Esophagus squamous epithelium (tissue), 5 donors: ENCODE measurements around the gene UVRAG. TPM values are rescaled to one million over a fixed set of nuclear protein-coding genes. Genes with fewer than 3 reads are reported as not detected.

Experiments used
- DNase-seq: peaks from one replicate; lab custom pipeline; 2025; lab: John Stamatoyannopoulos, UW
- H3K27ac ChIP-seq, 4 donors: fragments of 200-600 bp; sonication (generic); one replicate each; pipeline ENCODE4 v1.5.1; 2016 to 2019; ENCODE audit warnings: mild to moderate bottlenecking in 1 of 4
- H3K27me3 ChIP-seq, 4 donors: fragments of 200-600 bp; sonication (generic); 1 replicate in 3 of 4; 2 replicates in 1 of 4; pipeline versions ENCODE4 v1.5.1 to v1.6.0; 2017 to 2021; ENCODE audit warnings: antibody characterized with exemption in 1 of 4
- H3K36me3 ChIP-seq, 3 donors: fragments of 200-600 bp; sonication (generic); one replicate each; pipeline ENCODE4 v1.5.1; 2016 to 2019
- H3K4me1 ChIP-seq, 3 donors: fragments of 200-600 bp; sonication (generic); one replicate each; pipeline ENCODE4 v1.5.1; 2017 to 2019
- H3K4me3 ChIP-seq, 4 donors: fragments of 200-600 bp; sonication (generic); 1 replicate in 3 of 4; 2 replicates in 1 of 4; pipeline ENCODE4 v1.5.1; 2016 to 2019; ENCODE audit warnings: mild to moderate bottlenecking in 2 of 4, moderate library complexity in 1 of 4
- H3K9me3 ChIP-seq, 3 donors: fragments of 200-600 bp; sonication (generic); one replicate each; pipeline ENCODE4 v1.5.1; 2016 to 2019
- CTCF ChIP-seq, 6 experiments: fragments of 450-650 bp in 4 of 6; fragments of 200-600 bp in 2 of 6; sonication (generic) in 2 of 6; IDR thresholded peaks; one replicate each; pipeline ENCODE4 v1.5.1; 2016 to 2019; ENCODE audit warnings: antibody characterized with exemption in 6 of 6, mild to moderate bottlenecking in 4 of 6, moderate library complexity in 4 of 6
- POLR2A ChIP-seq, 4 donors: fragments of 450-650 bp; IDR thresholded peaks; one replicate each; pipeline ENCODE4 v1.6.1; 2017; ENCODE audit warnings: antibody characterized with exemption in 4 of 4, mild to moderate bottlenecking in 4 of 4, moderate library complexity in 3 of 4
- WGBS, 2 donors: methylation state at CpG; one replicate each; pipeline ENCODE4 v1.1.5; 2018; 5-methylcytosine and 5-hydroxymethylcytosine counted together
- intact Hi-C: fragments of 100-400 bp; cut with DNase I; formaldehyde crosslinking; loops from one replicate; pipeline ENCODE4 v1.15.0; 2022
- total RNA-seq, 4 donors: library from RNA; depleted of rRNA; stranded (reverse); fragments of >200 nt; gene quantifications; one replicate each; pipeline ENCODE4 v1.1.0, GENCODE V29; 2016
- donor health status: DM: yes; HTN: yes; CAD: no.

Gene UVRAG
- total RNA-seq, 4 donors from 2014 or later, result 3.5 to 15.4 (median 8.5) TPM

GRCh38 chr11:76047231-76047630 is 232.2 kb downstream of the UVRAG start:
- H3K27ac ChIP-seq, result no peak overlapping the region
- 100% methylated on average over 1 of the region's 1 CpG for WGBS, 2 donors
- no peaks in the 10 kb centered on the region for H3K36me3 ChIP-seq
- no peaks in the 10 kb centered on the region for H3K4me1 ChIP-seq
- H3K27me3 ChIP-seq, result no peaks in the 10 kb centered on the region
- no peaks in the 10 kb centered on the region for H3K9me3 ChIP-seq
- DNase-seq, result no peak
- TF ChIP-seq POLR2A (IDR thresholded peaks at IDR 0.05) (no peak), CTCF (IDR thresholded peaks at IDR 0.05) (no peak)
- H3K4me3 ChIP-seq, result no peak overlapping the region
- intact Hi-C loops, result no loop called here

- Histone ChIP-seq H3K27ac (no peak overlapping the region), H3K4me1 (no peaks in the 10 kb centered on the region), H3K27me3 (no peaks in the 10 kb centered on the region), H3K36me3 (no peaks in the 10 kb centered on the region), H3K4me3 (no peak overlapping the region), H3K9me3 (no peaks in the 10 kb centered on the region)
- DNase-seq, result no peak
- intact Hi-C loops, result no loop called here
- TF ChIP-seq CTCF (IDR thresholded peaks at IDR 0.05) (no peak), POLR2A (IDR thresholded peaks at IDR 0.05) (no peak)
These were observed 232.8 kb downstream of the UVRAG start for GRCh38 chr11:76047766-76048165.

- DNase-seq, result no peak
- 98% methylated on average over 5 of the region's 5 CpGs for WGBS, 2 donors
These were observed 233.8 kb downstream of the UVRAG start for GRCh38 chr11:76048763-76049162.

GRCh38 chr11:76049511-76049910 is 234.5 kb downstream of the UVRAG start:
- DNase-seq, result no peak
- intact Hi-C loops, result no loop called here
- WGBS, 2 donors, result 86 to 96% methylated on average over 3 of the region's 3 CpGs
- H3K36me3 ChIP-seq, result no peaks in the 10 kb centered on the region
- H3K9me3 ChIP-seq, result no peaks in the 10 kb centered on the region
- TF ChIP-seq POLR2A (IDR thresholded peaks at IDR 0.05) (no peak), CTCF (IDR thresholded peaks at IDR 0.05) (no peak)
- H3K27ac ChIP-seq, result no peak overlapping the region
- H3K4me3 ChIP-seq, result no peak overlapping the region
- no peaks in the 10 kb centered on the region for H3K4me1 ChIP-seq
- H3K27me3 ChIP-seq, result no peaks in the 10 kb centered on the region

More at GRCh38 chr11:76048763-76049162, 233.8 kb downstream of the UVRAG start:
- TF ChIP-seq POLR2A (IDR thresholded peaks at IDR 0.05), result no peak
- TF ChIP-seq CTCF (IDR thresholded peaks at IDR 0.05), result no peak
- intact Hi-C loops, result no loop called here
- no peaks in the 10 kb centered on the region for H3K9me3 ChIP-seq
- H3K4me3 ChIP-seq, result no peak overlapping the region
- H3K4me1 ChIP-seq, result no peaks in the 10 kb centered on the region
- no peaks in the 10 kb centered on the region for H3K36me3 ChIP-seq
- no peak overlapping the region for H3K27ac ChIP-seq
- H3K27me3 ChIP-seq, result no peaks in the 10 kb centered on the region

GRCh38 chr11:76051937-76052336 is 236.9 kb downstream of the UVRAG start:
- WGBS, 2 donors, result 93% methylated on average over 2 of the region's 2 CpGs
- DNase-seq, result no peak
- H3K27me3 ChIP-seq, result no peaks in the 10 kb centered on the region
- H3K27ac ChIP-seq, result no peak overlapping the region
- no peak overlapping the region for H3K4me3 ChIP-seq
- H3K36me3 ChIP-seq, result no peaks in the 10 kb centered on the region
- H3K4me1 ChIP-seq, result no peaks in the 10 kb centered on the region
- intact Hi-C loops, result no loop called here
- H3K9me3 ChIP-seq, result no peaks in the 10 kb centered on the region
- TF ChIP-seq POLR2A (IDR thresholded peaks at IDR 0.05) (no peak), CTCF (IDR thresholded peaks at IDR 0.05) (no peak)
